Dendritic cell treated with granulocyte-macrophage colony-stimulating factor and Interleukin-4, amounts not matched to agents 40 ng/mL and 50 ng/mL, for 4 days (primary cell): ENCODE results near the gene DOCK9.

ENCODE experiments used
- H3K27ac Mint-ChIP-seq: one replicate; pipeline ENCODE4 v1.8.0; 2022; ENCODE audit warnings: mild to moderate bottlenecking, mixed read lengths
- H3K27me3 Mint-ChIP-seq: one replicate; pipeline ENCODE4 v1.8.0; 2022; ENCODE audit warnings: mild to moderate bottlenecking, mixed read lengths
- H3K36me3 Mint-ChIP-seq: one replicate; pipeline ENCODE4 v1.8.0; 2022; ENCODE audit warnings: low read depth, mixed read lengths
- H3K4me1 Mint-ChIP-seq: one replicate; pipeline ENCODE4 v1.8.0; 2022; ENCODE audit warnings: low read depth, mixed read lengths
- H3K4me3 Mint-ChIP-seq: one replicate; pipeline ENCODE4 v1.8.0; 2022; ENCODE audit warnings: mild to moderate bottlenecking, moderate library complexity, mixed read lengths
- H3K9me3 Mint-ChIP-seq: one replicate; pipeline ENCODE4 v1.8.0; 2022; ENCODE audit warnings: mixed read lengths
- intact Hi-C: fragments of 100-400 bp; cut with micrococcal nuclease; formaldehyde crosslinking; loops from one replicate; pipeline ENCODE4 v1.15.0; 2022

Gene DOCK9, protein sequence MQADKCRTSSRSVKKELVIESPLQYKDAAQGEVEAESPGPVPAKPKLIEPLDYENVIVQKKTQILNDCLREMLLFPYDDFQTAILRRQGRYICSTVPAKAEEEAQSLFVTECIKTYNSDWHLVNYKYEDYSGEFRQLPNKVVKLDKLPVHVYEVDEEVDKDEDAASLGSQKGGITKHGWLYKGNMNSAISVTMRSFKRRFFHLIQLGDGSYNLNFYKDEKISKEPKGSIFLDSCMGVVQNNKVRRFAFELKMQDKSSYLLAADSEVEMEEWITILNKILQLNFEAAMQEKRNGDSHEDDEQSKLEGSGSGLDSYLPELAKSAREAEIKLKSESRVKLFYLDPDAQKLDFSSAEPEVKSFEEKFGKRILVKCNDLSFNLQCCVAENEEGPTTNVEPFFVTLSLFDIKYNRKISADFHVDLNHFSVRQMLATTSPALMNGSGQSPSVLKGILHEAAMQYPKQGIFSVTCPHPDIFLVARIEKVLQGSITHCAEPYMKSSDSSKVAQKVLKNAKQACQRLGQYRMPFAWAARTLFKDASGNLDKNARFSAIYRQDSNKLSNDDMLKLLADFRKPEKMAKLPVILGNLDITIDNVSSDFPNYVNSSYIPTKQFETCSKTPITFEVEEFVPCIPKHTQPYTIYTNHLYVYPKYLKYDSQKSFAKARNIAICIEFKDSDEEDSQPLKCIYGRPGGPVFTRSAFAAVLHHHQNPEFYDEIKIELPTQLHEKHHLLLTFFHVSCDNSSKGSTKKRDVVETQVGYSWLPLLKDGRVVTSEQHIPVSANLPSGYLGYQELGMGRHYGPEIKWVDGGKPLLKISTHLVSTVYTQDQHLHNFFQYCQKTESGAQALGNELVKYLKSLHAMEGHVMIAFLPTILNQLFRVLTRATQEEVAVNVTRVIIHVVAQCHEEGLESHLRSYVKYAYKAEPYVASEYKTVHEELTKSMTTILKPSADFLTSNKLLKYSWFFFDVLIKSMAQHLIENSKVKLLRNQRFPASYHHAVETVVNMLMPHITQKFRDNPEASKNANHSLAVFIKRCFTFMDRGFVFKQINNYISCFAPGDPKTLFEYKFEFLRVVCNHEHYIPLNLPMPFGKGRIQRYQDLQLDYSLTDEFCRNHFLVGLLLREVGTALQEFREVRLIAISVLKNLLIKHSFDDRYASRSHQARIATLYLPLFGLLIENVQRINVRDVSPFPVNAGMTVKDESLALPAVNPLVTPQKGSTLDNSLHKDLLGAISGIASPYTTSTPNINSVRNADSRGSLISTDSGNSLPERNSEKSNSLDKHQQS (N-terminal part only)

DNA sequence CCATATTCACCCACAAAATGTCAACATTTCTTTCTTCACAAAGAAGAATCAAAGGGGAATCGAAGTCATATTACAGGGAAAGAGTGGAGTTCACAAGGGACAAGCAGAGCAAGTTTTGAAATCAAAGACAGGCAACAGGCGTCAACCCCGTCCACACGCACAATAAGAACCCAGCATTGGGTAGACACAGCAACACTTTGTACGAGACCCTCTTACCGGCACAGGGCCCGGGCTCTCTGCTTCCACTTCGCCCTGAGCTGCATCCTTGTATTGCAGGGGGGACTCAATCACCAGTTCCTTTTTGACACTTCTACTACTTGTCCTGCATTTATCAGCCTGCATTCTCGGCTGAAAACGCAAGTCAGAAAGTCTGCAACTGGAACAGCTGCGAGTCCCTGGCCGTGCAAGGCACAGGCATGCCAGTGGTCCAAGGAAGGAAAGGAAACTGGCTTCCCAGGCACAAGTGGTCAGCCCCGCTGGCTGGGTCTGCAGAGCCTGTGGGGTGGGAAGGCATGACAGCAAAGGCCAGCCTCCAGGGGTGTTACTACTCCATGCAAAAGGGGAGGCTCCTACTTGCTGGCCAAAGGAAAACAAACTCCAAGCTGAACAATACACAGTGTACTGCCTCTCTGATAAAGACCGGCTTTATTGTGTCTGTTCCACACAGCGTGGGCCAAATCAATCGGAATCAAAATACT lies at the start of gene DOCK9:
DOCK9 (minus strand) TSS at position 497 of the 698 bp plus-strand sequence; CDS start at position 342, 155 bp downstream.
- intact Hi-C loops, result no loop called here
- peaks cover 55% of the 10 kb centered on the region for H3K27me3 Mint-ChIP-seq
- H3K4me1 Mint-ChIP-seq, result peaks cover 6% of the 10 kb centered on the region

DNA sequence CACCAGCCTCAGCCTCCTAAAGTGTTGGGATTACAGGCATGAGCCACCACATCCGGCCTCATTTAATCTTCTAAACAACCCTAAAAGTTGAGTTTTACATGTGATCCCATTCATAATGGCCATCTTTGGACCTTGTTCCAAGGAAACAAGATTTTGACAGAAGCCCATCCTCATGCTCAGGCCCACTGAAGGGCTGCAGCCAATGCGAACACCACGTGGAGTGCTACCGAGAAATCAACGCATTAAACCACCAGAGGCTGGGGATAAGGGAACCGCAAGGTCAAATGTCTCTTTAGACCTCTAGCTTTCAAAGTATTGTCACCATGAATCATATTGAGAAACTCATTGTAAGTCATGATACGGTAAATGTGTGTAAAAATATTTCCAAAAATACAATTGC lies 49.4 kb upstream of the DOCK9 start:
- Mint-ChIP-seq H3K27ac (no peak overlapping the region), H3K9me3 (peaks cover 9% of the 10 kb centered on the region), H3K4me1 (no peaks in the 10 kb centered on the region), H3K27me3 (peaks cover 87% of the 10 kb centered on the region), H3K36me3 (no peaks in the 10 kb centered on the region), H3K4me3 (no peak overlapping the region)
- intact Hi-C loops, result no loop called here

More for the DNA sequence above, at the start of gene DOCK9:
- Mint-ChIP-seq H3K9me3 (no peaks in the 10 kb centered on the region), H3K36me3 (no peaks in the 10 kb centered on the region), H3K4me3 (no peak within 1 kb of the TSS), H3K27ac (no peak within 1 kb of the TSS)

DNA sequence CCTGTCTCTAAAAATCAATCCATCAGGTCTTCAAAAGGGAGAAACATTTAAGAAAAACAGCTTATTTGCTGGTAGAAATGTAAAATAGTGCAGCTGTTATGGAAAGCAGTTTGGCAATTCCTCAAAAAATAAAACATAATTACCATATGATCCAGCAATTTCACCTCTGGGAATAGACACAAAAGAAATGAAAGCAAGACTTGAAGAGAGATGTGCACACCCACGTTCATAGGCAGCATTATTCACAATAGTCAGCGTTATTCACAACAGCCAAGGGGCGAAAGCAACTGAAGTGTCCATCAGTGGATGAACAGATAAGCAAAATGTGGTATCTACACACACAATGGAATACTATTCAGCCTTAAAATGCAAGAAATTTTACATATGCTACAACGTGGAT lies 45.1 kb upstream of the DOCK9 start:
- Mint-ChIP-seq H3K36me3 (no peaks in the 10 kb centered on the region), H3K27me3 (peaks cover 83% of the 10 kb centered on the region), H3K27ac (no peak overlapping the region), H3K4me1 (no peaks in the 10 kb centered on the region), H3K9me3 (no peaks in the 10 kb centered on the region), H3K4me3 (no peak overlapping the region)
- intact Hi-C loops, result no loop called here

DNA sequence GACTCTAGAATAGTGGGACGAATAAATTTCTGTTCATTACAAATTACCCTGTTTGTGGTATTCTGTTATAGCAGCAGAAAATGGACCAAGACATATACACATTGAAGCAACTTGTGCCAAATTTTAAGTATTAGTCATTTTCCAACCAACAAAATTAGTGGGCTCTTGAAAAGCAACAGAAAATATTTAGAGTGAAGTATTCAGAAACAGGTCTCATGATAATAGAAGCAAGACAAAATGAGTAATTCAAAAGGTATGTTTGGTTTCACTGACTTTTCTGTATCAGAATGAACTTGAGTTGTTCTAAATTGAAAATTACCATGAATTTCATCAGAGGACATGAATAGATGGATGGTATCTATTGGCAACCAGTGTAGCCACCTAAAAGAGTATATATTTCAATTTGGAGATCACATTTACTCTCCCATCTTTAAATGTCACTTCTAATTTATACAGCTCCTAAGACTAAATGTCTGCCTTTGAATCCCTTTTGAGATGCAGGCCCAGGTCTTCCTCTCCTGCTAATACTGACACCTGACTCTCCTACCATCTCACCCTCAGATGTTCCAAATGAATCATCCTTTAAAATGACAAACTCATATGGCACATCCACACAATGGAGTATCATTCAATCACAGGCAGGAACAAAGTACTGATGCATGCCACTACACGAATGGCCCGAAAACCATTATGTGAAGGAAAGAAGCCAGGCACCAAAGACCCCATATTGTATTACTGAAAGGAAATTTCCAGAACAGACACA lies 40.7 kb upstream of the DOCK9 start:
- Mint-ChIP-seq H3K4me1 (no peaks in the 10 kb centered on the region), H3K4me3 (no peak overlapping the region)
- intact Hi-C loops, result no loop called here

DNA sequence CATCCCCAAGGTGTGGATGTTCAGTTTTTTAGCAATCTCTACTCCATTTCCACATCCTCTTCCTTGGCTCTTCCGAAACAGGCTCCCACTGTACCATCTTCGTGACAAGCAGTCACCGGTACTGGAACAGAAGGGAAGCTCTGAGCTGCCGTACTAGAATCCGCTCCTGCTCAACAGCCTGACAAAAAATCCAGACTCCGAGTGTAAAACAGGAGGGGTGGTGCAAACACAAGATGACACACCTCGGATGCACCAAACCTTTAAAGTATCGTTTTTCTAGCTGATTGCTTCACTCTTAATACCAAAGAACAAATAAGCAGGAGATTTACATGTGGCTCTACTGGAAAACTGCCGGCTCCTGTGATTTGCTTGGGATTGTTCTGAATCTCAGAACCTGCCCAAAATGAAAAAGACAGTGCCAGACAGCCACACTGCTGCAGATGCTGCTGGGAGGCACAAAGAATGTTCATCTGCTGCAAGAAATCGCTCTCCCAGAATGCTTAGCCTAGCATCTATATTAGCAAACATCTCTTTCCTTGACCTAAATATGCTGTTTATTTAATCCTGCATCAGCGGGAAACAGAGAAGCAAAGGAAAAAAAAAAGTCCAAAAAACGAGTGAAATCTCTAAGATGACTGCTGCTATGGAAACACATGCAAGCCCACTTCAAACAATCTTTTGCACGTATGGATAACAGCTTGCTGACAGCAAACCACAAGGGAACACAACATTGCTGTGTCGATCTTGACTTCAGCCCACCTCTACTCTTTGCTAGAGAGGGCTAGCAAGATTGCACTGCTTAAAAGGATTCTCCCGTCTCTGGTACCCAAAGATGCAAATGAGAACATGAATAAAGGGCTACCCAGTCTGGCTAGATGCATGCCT lies 38.0 kb upstream of the DOCK9 start:
- intact Hi-C loops, result no loop called here
- no peaks in the 10 kb centered on the region for H3K36me3 Mint-ChIP-seq
- no peak overlapping the region for H3K27ac Mint-ChIP-seq
- no peak overlapping the region for H3K4me3 Mint-ChIP-seq
- H3K4me1 Mint-ChIP-seq, result no peaks in the 10 kb centered on the region
- H3K27me3 Mint-ChIP-seq, result peaks cover 69% of the 10 kb centered on the region
- no peaks in the 10 kb centered on the region for H3K9me3 Mint-ChIP-seq

More for the DNA sequence above, 40.7 kb upstream of the DOCK9 start:
- H3K27me3 Mint-ChIP-seq, result peaks cover 77% of the 10 kb centered on the region
- no peak overlapping the region for H3K27ac Mint-ChIP-seq
- no peaks in the 10 kb centered on the region for H3K36me3 Mint-ChIP-seq
- no peaks in the 10 kb centered on the region for H3K9me3 Mint-ChIP-seq

DNA sequence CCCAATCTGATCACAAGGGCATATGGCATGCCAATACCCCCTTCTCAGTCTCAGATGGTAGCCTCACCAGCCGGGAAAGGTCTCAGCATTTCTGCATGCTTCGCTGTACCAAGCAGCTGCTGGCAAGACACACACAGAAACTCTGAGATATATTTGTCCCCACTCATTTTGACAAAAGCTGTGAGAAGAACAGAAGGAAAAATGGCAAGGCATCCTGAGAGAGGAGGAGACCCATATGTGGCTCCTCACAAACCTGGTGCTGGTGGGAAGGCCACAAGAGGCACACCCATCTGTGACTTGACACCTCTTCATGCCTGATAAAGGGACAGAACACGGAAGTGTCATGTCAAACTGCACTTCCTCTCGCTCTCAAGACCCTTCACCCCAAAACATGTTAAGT lies 36.7 kb upstream of the DOCK9 start:
- no peaks in the 10 kb centered on the region for H3K4me1 Mint-ChIP-seq
- no peak overlapping the region for H3K27ac Mint-ChIP-seq
- no peak overlapping the region for H3K4me3 Mint-ChIP-seq
- H3K9me3 Mint-ChIP-seq, result no peaks in the 10 kb centered on the region
- peaks cover 63% of the 10 kb centered on the region for H3K27me3 Mint-ChIP-seq
- H3K36me3 Mint-ChIP-seq, result no peaks in the 10 kb centered on the region
- intact Hi-C loops, result no loop called here

DNA sequence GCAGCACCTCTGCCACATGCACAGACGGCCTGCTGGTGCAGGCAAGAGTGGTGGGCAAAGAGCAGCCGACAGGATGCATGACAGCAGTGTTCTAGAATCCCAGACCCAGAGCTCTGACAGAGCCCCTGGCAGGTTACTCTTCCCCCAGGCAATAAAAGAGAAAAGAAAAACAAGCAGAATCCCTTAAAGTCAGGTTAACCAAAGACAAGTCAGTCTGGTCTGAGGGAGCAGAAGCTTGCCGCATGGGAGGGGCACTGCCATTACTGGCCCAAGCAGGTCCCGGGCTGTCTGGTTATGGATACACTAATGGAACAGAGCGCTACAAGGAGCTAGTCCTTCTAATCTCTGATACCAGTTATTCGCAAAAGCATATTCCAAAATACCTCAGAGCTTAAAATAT lies 36.1 kb upstream of the DOCK9 start:
- Mint-ChIP-seq H3K27me3 (peaks cover 61% of the 10 kb centered on the region), H3K4me1 (no peaks in the 10 kb centered on the region), H3K9me3 (no peaks in the 10 kb centered on the region), H3K27ac (no peak overlapping the region), H3K4me3 (no peak overlapping the region), H3K36me3 (no peaks in the 10 kb centered on the region)
- intact Hi-C loops, result no loop called here

DNA sequence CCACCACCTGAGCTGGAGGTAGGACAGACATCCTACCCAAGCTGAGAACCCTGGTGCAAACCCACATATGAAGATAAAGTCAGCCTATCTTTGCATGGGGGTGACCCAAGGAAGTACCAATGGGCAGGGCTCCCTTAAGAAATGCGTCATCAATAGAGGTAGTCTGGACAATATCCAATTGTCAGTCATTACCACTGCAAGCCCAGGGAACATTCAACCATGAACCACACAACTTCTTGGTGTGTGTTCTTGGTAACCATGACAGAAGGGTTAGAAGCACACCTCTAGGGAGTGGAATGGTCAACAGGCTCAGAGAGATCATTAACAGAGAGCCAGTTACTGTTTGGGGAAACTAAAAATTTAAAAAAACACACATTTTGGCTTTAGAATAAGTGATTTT lies 34.7 kb upstream of the DOCK9 start:
- Mint-ChIP-seq H3K36me3 (no peaks in the 10 kb centered on the region), H3K27me3 (peaks cover 52% of the 10 kb centered on the region), H3K27ac (no peak overlapping the region), H3K4me1 (no peaks in the 10 kb centered on the region), H3K9me3 (no peaks in the 10 kb centered on the region), H3K4me3 (no peak overlapping the region)
- intact Hi-C loops, result no loop called here

DNA sequence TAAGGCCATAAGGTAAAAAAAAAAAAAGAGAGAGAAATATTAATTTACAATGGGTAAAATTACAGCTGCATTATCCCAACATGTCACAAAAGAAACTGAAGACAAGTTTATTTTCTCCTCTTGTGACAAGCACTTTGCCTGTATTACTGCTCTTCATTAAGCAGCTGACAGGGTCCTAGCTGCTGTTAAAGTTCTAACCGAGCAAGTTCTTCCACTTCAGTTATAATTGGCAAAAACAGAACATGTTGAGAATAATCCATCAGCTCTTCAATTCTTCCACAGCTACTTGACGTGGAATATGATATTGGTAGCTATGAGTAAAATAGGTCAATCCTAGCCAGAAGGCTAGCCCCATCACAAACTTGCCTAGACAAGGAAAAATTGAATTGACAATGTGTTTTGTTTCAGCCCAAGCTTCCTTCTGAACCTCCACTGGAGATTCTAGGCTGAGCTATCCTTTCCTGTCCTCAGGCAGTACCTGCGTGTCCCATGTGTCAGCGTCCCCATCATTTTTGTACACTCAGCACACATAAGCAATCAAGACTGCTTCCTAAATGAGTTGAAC lies 32.2 kb upstream of the DOCK9 start:
- peaks cover 32% of the 10 kb centered on the region for H3K27me3 Mint-ChIP-seq
- no peaks in the 10 kb centered on the region for H3K4me1 Mint-ChIP-seq
- intact Hi-C loops, result no loop called here
- no peak overlapping the region for H3K4me3 Mint-ChIP-seq
- H3K27ac Mint-ChIP-seq, result no peak overlapping the region
- H3K9me3 Mint-ChIP-seq, result no peaks in the 10 kb centered on the region
- no peaks in the 10 kb centered on the region for H3K36me3 Mint-ChIP-seq

DNA sequence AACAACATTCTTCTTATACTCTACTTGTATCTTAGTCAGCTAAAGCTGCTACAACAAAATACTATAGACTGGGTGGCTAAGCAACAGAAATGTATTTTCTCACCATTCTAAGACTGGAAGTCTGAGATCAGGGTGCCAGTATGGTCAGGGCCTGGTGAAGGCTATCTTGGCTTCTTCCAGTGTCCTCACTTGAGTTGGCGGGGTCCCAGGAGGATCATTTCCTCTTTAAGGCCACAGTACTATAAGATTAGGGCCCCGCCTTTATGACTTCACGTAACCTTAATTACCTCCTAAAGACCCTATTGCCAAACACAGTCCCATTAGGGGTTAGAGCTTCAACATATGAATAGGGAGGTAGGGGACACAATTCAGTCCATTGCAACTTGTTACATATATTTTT lies 30.7 kb upstream of the DOCK9 start:
- Mint-ChIP-seq H3K9me3 (no peaks in the 10 kb centered on the region), H3K4me1 (no peaks in the 10 kb centered on the region), H3K4me3 (no peak overlapping the region), H3K36me3 (no peaks in the 10 kb centered on the region), H3K27ac (no peak overlapping the region), H3K27me3 (peaks cover 32% of the 10 kb centered on the region)
- intact Hi-C loops, result no loop called here

DNA sequence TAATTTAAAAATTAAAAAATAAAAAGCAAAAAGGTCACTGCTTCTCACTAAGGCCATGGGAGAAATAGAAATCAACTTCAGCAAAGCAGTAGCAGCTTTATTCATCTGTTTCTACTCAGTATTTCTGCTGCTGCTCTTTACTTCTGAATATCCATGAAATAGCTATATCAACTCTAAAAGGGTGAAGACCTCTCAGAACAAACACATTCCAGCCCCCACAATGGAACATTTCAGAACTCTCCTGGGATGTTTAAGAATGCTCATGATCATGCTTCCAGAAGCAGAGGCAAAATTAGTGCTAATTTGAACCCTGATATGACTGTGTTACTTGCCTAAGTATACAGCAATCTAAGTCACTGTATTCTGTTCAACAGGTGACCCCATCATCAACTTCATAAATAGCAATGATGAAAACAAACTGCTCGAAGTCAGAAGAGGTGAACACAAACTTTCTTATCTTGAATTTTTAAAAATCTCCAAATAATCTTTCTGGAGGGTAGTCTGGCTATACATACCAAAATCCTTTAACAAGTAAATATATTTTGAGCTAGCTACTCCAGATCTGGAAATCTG lies 29.6 kb upstream of the DOCK9 start:
- no peaks in the 10 kb centered on the region for H3K36me3 Mint-ChIP-seq
- no peaks in the 10 kb centered on the region for H3K4me1 Mint-ChIP-seq
- no peak overlapping the region for H3K27ac Mint-ChIP-seq
- H3K9me3 Mint-ChIP-seq, result no peaks in the 10 kb centered on the region
- H3K27me3 Mint-ChIP-seq, result peaks cover 28% of the 10 kb centered on the region
- no peak overlapping the region for H3K4me3 Mint-ChIP-seq
- intact Hi-C loops, result no loop called here

DNA sequence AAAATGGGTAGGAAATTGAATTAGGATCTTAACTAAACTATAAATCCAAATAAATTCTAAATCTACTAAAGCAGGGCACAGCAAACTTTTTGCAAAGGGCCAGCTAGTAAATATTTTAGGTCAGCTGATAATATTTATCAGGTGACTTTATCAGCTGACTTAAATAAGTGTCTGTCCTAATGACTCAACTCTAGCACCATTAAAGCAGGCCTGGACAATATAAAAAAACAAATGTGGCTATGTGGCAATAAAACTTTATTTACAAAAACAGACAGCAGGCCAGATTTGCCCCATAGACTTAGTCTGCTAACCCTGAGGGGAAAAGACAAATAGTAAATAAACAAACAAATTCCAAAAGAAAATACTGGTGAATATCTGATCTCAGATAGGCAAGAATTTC lies 27.7 kb upstream of the DOCK9 start:
- no peaks in the 10 kb centered on the region for H3K4me1 Mint-ChIP-seq
- no peak overlapping the region for H3K4me3 Mint-ChIP-seq
- no peaks in the 10 kb centered on the region for H3K36me3 Mint-ChIP-seq
- no peak overlapping the region for H3K27ac Mint-ChIP-seq
- intact Hi-C loops, result no loop called here
- H3K27me3 Mint-ChIP-seq, result peaks cover 33% of the 10 kb centered on the region
- H3K9me3 Mint-ChIP-seq, result no peaks in the 10 kb centered on the region
